HepG2 (cell line): Measurements from ENCODE around the gene GPR61. TPM values are rescaled to one million over a fixed set of nuclear protein-coding genes. Genes with fewer than 3 reads are reported as not detected.

ENCODE experiments used
- GABPB1 ChIP-seq: IDR thresholded peaks from 2 replicates; pipeline ENCODE4 v1.6.1; 2016; ENCODE audit warnings: mild to moderate bottlenecking, missing genetic modification reagents, moderate library complexity, missing compliant biosample characterization
- HOXA3 ChIP-seq: sonication (generic); formaldehyde crosslinking; IDR thresholded peaks from 2 replicates; pipeline ENCODE4 v1.5.0; 2020; ENCODE audit warnings: missing genetic modification reagents
- MIER2 ChIP-seq: IDR thresholded peaks from 2 replicates; pipeline ENCODE4 v1.6.1; 2016; ENCODE audit warnings: missing biosample characterization, missing genetic modification reagents
- MLLT10 ChIP-seq: sonication (generic); formaldehyde crosslinking; IDR thresholded peaks from 2 replicates; pipeline ENCODE4 v1.4.0; 2020; ENCODE audit warnings: missing genetic modification reagents
- PHF5A ChIP-seq: IDR thresholded peaks from one replicate; pipeline ENCODE4 v1.6.1; 2018; ENCODE audit warnings: low read depth, missing genetic modification reagents; ENCODE audit not compliant: unreplicated experiment
- SMC3 ChIP-seq: IDR thresholded peaks from 2 replicates; pipeline ENCODE4 v1.6.1; 2011; ENCODE audit warnings: low read length, improper control_type of control experiment
- SRSF9 ChIP-seq: fragments of 200-400 bp; formaldehyde crosslinking; IDR thresholded peaks from 2 replicates; pipeline ENCODE4 v1.6.1; 2018; ENCODE audit warnings: borderline replicate concordance, mild to moderate bottlenecking, low read depth, low read length; ENCODE audit not compliant: insufficient read depth, poor library complexity, severe bottlenecking
- ZMYM4 ChIP-seq: sonication (generic); formaldehyde crosslinking; IDR thresholded peaks from 2 replicates; pipeline ENCODE4 v1.8.1; 2023; ENCODE audit warnings: mild to moderate bottlenecking, missing genetic modification reagents
- ZNF350 ChIP-seq: sonication (generic); formaldehyde crosslinking; IDR thresholded peaks from 2 replicates; pipeline ENCODE4 v1.4.0; 2020; ENCODE audit warnings: mild to moderate bottlenecking, low read depth, missing genetic modification reagents, borderline replicate concordance
- ZNF709 ChIP-seq: sonication (generic); formaldehyde crosslinking; IDR thresholded peaks from 2 replicates; pipeline ENCODE4 v1.5.0; 2020; ENCODE audit warnings: mild to moderate bottlenecking, missing genetic modification reagents
- polyA plus RNA-seq, 8 experiments: library from polyadenylated mRNA; depleted of rRNA in 3 of 8; stranded (reverse) in 7 of 8; unstranded in 1 of 8; fragments of >200 nt; fragmentation: Illumina TruSeq in 4 of 8; extraction: Trizol in 4 of 8; gene quantifications; 2 replicates each; pipeline versions ENCODE4 v1.2.1 to v1.2.3, GENCODE V29; 2011 to 2016; ENCODE audit warnings: low read depth in 4 of 8, missing spikeins in 1 of 8, mixed read lengths in 1 of 8; ENCODE audit not compliant: insufficient read depth in 1 of 8
- total RNA-seq, 5 experiments: library from RNA; depleted of rRNA; stranded (reverse); fragments of >200 nt; fragmentation: Illumina TruSeq; extraction: Trizol; gene quantifications; 2 replicates each; pipeline ENCODE4 v1.2.3, GENCODE V29; 2016; ENCODE audit warnings: low read depth in 1 of 5
- TF ChIP-seq, protein P1 (sequence below): sonication (generic); formaldehyde crosslinking; IDR thresholded peaks from 2 replicates; pipeline ENCODE4 v1.5.1; 2020; ENCODE audit warnings: missing genetic modification reagents, mild to moderate bottlenecking, borderline replicate concordance
- TF ChIP-seq, protein P2 (sequence below): sonication (generic); formaldehyde crosslinking; IDR thresholded peaks from 2 replicates; pipeline ENCODE4 v1.4.0; 2020; ENCODE audit warnings: mild to moderate bottlenecking, missing genetic modification reagents
- TF ChIP-seq, protein P3 (sequence below): IDR thresholded peaks from 2 replicates; pipeline ENCODE4 v1.4.0; 2020; ENCODE audit warnings: mild to moderate bottlenecking, missing genetic modification reagents
- TF ChIP-seq, protein P4 (sequence below): sonication (generic); formaldehyde crosslinking; IDR thresholded peaks from 2 replicates; pipeline ENCODE4 v1.5.0; 2020; ENCODE audit warnings: mild to moderate bottlenecking, missing genetic modification reagents, borderline replicate concordance
- TF ChIP-seq, protein P5 (sequence below): sonication (generic); formaldehyde crosslinking; IDR thresholded peaks from 2 replicates; pipeline ENCODE4 v1.4.0; 2020; ENCODE audit warnings: missing genetic modification reagents

Gene GPR61
- total and polyA plus RNA-seq, 2 of the 13 experiments (the other 11 are each of a cell fraction or from before 2014, with no cell fraction given), result not detected

DNA sequence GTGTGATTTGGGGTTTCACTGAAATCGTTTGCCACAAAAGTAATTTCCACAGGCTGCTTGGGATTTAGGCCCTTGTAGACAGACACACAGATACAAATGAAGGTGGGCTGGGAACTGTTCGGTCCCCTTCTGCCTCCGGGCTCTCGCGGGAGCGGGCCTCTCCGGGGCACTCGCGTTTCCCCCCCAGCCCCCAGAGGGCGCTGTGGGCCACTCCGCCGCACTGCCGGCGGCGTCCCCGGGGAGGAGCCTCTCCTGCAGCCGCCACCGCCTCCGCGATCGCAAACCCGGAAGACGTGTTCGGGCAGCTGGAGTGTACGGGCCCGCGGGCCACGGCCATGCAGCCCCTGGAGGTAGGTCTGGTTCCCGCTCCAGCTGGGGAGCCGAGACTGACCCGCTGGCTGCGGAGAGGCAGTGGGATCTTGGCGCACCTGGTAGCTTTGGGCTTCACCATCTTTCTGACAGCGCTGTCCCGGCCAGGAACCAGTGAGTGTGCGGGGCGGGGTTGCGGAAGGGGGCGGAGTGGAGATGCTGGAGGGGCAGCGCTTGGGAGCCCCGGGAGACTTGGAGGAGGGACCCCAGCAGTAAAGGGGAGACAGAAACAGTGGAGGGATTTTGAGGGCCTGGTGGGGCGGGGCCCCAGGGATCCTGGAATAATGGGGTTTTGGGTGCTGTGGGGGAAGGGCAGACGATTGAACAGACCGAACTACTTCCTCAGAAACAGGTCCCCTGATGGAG, 45.7 kb upstream of the GPR61 start, which contains the start of gene CYB561D1 (continued):
- TF ChIP-seq, protein P1, sequence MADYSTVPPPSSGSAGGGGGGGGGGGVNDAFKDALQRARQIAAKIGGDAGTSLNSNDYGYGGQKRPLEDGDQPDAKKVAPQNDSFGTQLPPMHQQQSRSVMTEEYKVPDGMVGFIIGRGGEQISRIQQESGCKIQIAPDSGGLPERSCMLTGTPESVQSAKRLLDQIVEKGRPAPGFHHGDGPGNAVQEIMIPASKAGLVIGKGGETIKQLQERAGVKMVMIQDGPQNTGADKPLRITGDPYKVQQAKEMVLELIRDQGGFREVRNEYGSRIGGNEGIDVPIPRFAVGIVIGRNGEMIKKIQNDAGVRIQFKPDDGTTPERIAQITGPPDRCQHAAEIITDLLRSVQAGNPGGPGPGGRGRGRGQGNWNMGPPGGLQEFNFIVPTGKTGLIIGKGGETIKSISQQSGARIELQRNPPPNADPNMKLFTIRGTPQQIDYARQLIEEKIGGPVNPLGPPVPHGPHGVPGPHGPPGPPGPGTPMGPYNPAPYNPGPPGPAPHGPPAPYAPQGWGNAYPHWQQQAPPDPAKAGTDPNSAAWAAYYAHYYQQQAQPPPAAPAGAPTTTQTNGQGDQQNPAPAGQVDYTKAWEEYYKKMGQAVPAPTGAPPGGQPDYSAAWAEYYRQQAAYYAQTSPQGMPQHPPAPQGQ, result 0 out of 2 replicates have a peak, but pooled peaks have one; percentile 70
- TF ChIP-seq HOXA3 (CRISPR knock-in tag) (peak; percentile 77), GABPB1 (CRISPR knock-in tag) (peak; percentile 90), ZNF350 (CRISPR knock-in tag) (peak; percentile 81; the same call in 1 of the 2 replicates), ZNF709 (CRISPR knock-in tag) (peak; percentile 81; the same call in 1 of the 2 replicates), MIER2 (CRISPR knock-in tag) (peak; percentile 29; the same call in 1 of the 2 replicates), SMC3 (peak; percentile 8; the same call in 1 of the 2 replicates), MLLT10 (CRISPR knock-in tag) (no peak), SRSF9 (no peak), PHF5A (CRISPR knock-in tag) (no peak), ZMYM4 (peak; percentile 94)
- TF ChIP-seq, protein P2, sequence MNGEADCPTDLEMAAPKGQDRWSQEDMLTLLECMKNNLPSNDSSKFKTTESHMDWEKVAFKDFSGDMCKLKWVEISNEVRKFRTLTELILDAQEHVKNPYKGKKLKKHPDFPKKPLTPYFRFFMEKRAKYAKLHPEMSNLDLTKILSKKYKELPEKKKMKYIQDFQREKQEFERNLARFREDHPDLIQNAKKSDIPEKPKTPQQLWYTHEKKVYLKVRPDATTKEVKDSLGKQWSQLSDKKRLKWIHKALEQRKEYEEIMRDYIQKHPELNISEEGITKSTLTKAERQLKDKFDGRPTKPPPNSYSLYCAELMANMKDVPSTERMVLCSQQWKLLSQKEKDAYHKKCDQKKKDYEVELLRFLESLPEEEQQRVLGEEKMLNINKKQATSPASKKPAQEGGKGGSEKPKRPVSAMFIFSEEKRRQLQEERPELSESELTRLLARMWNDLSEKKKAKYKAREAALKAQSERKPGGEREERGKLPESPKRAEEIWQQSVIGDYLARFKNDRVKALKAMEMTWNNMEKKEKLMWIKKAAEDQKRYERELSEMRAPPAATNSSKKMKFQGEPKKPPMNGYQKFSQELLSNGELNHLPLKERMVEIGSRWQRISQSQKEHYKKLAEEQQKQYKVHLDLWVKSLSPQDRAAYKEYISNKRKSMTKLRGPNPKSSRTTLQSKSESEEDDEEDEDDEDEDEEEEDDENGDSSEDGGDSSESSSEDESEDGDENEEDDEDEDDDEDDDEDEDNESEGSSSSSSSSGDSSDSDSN (CRISPR knock-in tag), result peak; percentile 97
- TF ChIP-seq, protein P3, sequence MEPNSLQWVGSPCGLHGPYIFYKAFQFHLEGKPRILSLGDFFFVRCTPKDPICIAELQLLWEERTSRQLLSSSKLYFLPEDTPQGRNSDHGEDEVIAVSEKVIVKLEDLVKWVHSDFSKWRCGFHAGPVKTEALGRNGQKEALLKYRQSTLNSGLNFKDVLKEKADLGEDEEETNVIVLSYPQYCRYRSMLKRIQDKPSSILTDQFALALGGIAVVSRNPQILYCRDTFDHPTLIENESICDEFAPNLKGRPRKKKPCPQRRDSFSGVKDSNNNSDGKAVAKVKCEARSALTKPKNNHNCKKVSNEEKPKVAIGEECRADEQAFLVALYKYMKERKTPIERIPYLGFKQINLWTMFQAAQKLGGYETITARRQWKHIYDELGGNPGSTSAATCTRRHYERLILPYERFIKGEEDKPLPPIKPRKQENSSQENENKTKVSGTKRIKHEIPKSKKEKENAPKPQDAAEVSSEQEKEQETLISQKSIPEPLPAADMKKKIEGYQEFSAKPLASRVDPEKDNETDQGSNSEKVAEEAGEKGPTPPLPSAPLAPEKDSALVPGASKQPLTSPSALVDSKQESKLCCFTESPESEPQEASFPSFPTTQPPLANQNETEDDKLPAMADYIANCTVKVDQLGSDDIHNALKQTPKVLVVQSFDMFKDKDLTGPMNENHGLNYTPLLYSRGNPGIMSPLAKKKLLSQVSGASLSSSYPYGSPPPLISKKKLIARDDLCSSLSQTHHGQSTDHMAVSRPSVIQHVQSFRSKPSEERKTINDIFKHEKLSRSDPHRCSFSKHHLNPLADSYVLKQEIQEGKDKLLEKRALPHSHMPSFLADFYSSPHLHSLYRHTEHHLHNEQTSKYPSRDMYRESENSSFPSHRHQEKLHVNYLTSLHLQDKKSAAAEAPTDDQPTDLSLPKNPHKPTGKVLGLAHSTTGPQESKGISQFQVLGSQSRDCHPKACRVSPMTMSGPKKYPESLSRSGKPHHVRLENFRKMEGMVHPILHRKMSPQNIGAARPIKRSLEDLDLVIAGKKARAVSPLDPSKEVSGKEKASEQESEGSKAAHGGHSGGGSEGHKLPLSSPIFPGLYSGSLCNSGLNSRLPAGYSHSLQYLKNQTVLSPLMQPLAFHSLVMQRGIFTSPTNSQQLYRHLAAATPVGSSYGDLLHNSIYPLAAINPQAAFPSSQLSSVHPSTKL (CRISPR knock-in tag), result peak; percentile 42; the same call in 1 of the 2 replicates
- TF ChIP-seq, protein P4, sequence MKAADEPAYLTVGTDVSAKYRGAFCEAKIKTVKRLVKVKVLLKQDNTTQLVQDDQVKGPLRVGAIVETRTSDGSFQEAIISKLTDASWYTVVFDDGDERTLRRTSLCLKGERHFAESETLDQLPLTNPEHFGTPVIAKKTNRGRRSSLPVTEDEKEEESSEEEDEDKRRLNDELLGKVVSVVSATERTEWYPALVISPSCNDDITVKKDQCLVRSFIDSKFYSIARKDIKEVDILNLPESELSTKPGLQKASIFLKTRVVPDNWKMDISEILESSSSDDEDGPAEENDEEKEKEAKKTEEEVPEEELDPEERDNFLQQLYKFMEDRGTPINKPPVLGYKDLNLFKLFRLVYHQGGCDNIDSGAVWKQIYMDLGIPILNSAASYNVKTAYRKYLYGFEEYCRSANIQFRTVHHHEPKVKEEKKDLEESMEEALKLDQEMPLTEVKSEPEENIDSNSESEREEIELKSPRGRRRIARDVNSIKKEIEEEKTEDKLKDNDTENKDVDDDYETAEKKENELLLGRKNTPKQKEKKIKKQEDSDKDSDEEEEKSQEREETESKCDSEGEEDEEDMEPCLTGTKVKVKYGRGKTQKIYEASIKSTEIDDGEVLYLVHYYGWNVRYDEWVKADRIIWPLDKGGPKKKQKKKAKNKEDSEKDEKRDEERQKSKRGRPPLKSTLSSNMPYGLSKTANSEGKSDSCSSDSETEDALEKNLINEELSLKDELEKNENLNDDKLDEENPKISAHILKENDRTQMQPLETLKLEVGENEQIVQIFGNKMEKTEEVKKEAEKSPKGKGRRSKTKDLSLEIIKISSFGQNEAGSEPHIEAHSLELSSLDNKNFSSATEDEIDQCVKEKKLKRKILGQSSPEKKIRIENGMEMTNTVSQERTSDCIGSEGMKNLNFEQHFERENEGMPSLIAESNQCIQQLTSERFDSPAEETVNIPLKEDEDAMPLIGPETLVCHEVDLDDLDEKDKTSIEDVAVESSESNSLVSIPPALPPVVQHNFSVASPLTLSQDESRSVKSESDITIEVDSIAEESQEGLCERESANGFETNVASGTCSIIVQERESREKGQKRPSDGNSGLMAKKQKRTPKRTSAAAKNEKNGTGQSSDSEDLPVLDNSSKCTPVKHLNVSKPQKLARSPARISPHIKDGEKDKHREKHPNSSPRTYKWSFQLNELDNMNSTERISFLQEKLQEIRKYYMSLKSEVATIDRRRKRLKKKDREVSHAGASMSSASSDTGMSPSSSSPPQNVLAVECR, result peak; percentile 97
- TF ChIP-seq, protein P5, sequence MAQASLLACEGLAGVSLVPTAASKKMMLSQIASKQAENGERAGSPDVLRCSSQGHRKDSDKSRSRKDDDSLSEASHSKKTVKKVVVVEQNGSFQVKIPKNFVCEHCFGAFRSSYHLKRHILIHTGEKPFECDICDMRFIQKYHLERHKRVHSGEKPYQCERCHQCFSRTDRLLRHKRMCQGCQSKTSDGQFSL (CRISPR knock-in tag), result 0 out of 2 replicates have a peak, but pooled peaks have one; percentile 54
